OCI-LY1 (cell line): ENCODE results near the gene OAT.

Experiments
- H2AFZ ChIP-seq: fragments of 200-600 bp; sonication (generic), shearing (Covaris generic); 2 replicates; pipeline ENCODE4 v1.6.0; 2014; ENCODE audit warnings: antibody characterized with exemption, mild to moderate bottlenecking, low read length
- H3F3A ChIP-seq: fragments of 200-600 bp; sonication (generic), shearing (Covaris generic); 2 replicates; pipeline ENCODE4 v1.6.0; 2014; ENCODE audit warnings: mild to moderate bottlenecking, antibody characterized with exemption, low read length, moderate library complexity; ENCODE audit not compliant: insufficient read depth
- H3K27ac ChIP-seq: fragments of 200-600 bp; sonication (generic); 2 replicates; pipeline ENCODE4 v1.5.1; 2014; ENCODE audit warnings: low read length, mixed run types, mild to moderate bottlenecking, low read depth; ENCODE audit not compliant: poor library complexity, severe bottlenecking
- H3K27me3 ChIP-seq: fragments of 200-600 bp; sonication (generic); 2 replicates; pipeline ENCODE4 v1.6.0; 2014; ENCODE audit warnings: antibody characterized with exemption, mild to moderate bottlenecking, low read length, moderate library complexity; ENCODE audit not compliant: insufficient read depth
- H3K36me3 ChIP-seq: fragments of 200-600 bp; sonication (generic); 2 replicates; pipeline ENCODE4 v1.6.1; 2014; ENCODE audit warnings: mild to moderate bottlenecking, antibody characterized with exemption, low read length, moderate library complexity, mixed read lengths; ENCODE audit not compliant: insufficient read depth
- H3K4me1 ChIP-seq: fragments of 200-600 bp; sonication (generic); 2 replicates; pipeline ENCODE4 v1.5.1; 2014; ENCODE audit warnings: mild to moderate bottlenecking, low read length, moderate library complexity; ENCODE audit not compliant: insufficient read depth, severe bottlenecking
- H3K4me2 ChIP-seq: fragments of 200-600 bp; sonication (generic), shearing (Covaris generic); 2 replicates; pipeline ENCODE4 v1.6.1; 2014; ENCODE audit warnings: low read length
- H3K4me3 ChIP-seq: fragments of 200-600 bp; sonication (generic); 2 replicates; pipeline ENCODE4 v1.5.1; 2014; ENCODE audit warnings: low read length, low read depth, mild to moderate bottlenecking, mixed read lengths; ENCODE audit not compliant: poor library complexity, severe bottlenecking
- H3K79me2 ChIP-seq: fragments of 200-600 bp; shearing (Covaris generic); 2 replicates; pipeline ENCODE4 v1.6.1; 2016; ENCODE audit warnings: mixed run types, low read length, mixed read lengths; ENCODE audit not compliant: insufficient read depth
- H3K9ac ChIP-seq: fragments of 200-600 bp; sonication (generic), shearing (Covaris generic); 2 replicates; pipeline ENCODE4 v1.6.1; 2014; ENCODE audit warnings: mild to moderate bottlenecking, low read length, mixed read lengths
- H3K9me2 ChIP-seq: fragments of 200-600 bp; sonication (generic), shearing (Covaris generic); 2 replicates; pipeline ENCODE4 v1.6.1; 2014; ENCODE audit warnings: low read depth, mild to moderate bottlenecking, low read length, mixed read lengths
- H3K9me3 ChIP-seq: fragments of 200-600 bp; shearing (Covaris generic); 2 replicates; pipeline ENCODE4 v1.6.1; 2014; ENCODE audit warnings: low read length, mixed read lengths
- H4K20me1 ChIP-seq: fragments of 200-600 bp; sonication (generic), shearing (Covaris generic); 2 replicates; pipeline ENCODE4 v1.6.0; 2016; ENCODE audit warnings: mild to moderate bottlenecking, low read length; ENCODE audit not compliant: insufficient read depth
- CTCF ChIP-seq: fragments of 200-600 bp; sonication (generic), shearing (Covaris generic); IDR thresholded peaks from 2 replicates; pipeline ENCODE4 v1.5.1; 2017; ENCODE audit warnings: mild to moderate bottlenecking, antibody characterized with exemption, low read length, moderate library complexity, mixed read lengths
- EZH2 ChIP-seq: fragments of 200-600 bp; sonication (generic), shearing (Covaris generic); IDR thresholded peaks from 2 replicates; pipeline ENCODE4 v1.8.0; 2017; ENCODE audit warnings: borderline replicate concordance, mixed run types, mild to moderate bottlenecking, antibody characterized with exemption, low read length, moderate library complexity, mixed read lengths

OAT gene

GRCh38 chr10:124402273-124402672 lies 16.4 kb downstream of the OAT start:
- TF ChIP-seq EZH2 (no peak), CTCF (no peak)
- no peak overlapping the region for H3K4me2 ChIP-seq
- H3K27me3 ChIP-seq = no peaks in the 10 kb centered on the region
- H3K9me2 ChIP-seq = no peaks in the 10 kb centered on the region
- H3K79me2 ChIP-seq = no peaks in the 10 kb centered on the region
- no peaks in the 10 kb centered on the region for H3K9me3 ChIP-seq
- H3K27ac ChIP-seq = no peak overlapping the region
- H3F3A ChIP-seq = no peaks in the 10 kb centered on the region
- no peak overlapping the region for H3K4me3 ChIP-seq
- H2AFZ ChIP-seq = no peak overlapping the region
- H4K20me1 ChIP-seq = no peaks in the 10 kb centered on the region
- no peak overlapping the region for H3K9ac ChIP-seq
- H3K4me1 ChIP-seq = peaks cover 10% of the 10 kb centered on the region
- peaks cover 40% of the 10 kb centered on the region for H3K36me3 ChIP-seq

DNA sequence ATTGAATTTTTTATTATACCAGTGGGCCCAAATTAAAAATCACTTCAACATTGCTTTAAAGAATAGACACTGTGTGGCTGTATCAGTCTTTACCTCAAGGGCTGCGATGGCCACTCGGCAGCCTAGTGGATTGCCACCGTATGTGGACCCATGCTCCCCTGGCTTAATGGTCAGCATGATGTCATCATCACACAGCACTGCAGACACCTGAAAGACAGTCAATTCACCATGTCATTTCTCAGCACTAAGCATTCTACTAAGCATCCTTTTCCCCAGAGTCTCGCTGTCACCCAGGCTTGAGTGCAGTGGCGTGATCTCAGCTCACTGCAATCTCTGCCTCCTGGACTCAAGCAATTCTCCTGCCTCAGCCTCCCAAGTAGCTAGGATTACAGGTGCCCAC lies 17.1 kb downstream of the OAT start:
- Histone ChIP-seq H3K4me3 (no peak overlapping the region), H4K20me1 (no peaks in the 10 kb centered on the region), H3K27me3 (no peaks in the 10 kb centered on the region), H3K36me3 (peaks cover 40% of the 10 kb centered on the region), H3K4me1 (peaks cover 10% of the 10 kb centered on the region), H3K79me2 (no peaks in the 10 kb centered on the region), H3F3A (no peaks in the 10 kb centered on the region), H2AFZ (no peak overlapping the region), H3K9me3 (no peaks in the 10 kb centered on the region), H3K27ac (no peak overlapping the region), H3K9ac (no peak overlapping the region), H3K4me2 (no peak overlapping the region), H3K9me2 (no peaks in the 10 kb centered on the region)
- TF ChIP-seq EZH2 (no peak), CTCF (no peak)

GRCh38 chr10:124394583-124394982 lies 24.1 kb downstream of the OAT start:
- Histone ChIP-seq H3K4me2 (no peak overlapping the region), H3F3A (no peaks in the 10 kb centered on the region), H3K9me2 (no peaks in the 10 kb centered on the region), H3K27ac (no peak overlapping the region), H3K79me2 (no peaks in the 10 kb centered on the region), H3K4me3 (no peak overlapping the region), H3K27me3 (no peaks in the 10 kb centered on the region; the same call in 1 of the 2 replicates), H3K36me3 (peaks cover 6% of the 10 kb centered on the region; the same call in 1 of the 2 replicates), H2AFZ (no peak overlapping the region), H3K4me1 (peaks cover 4% of the 10 kb centered on the region), H4K20me1 (no peaks in the 10 kb centered on the region), H3K9me3 (0 out of 2 replicates have a peak, but pooled peaks cover 3% of the 10 kb centered on the region), H3K9ac (no peak overlapping the region)
- TF ChIP-seq CTCF (no peak), EZH2 (no peak)
